Activated B cell treated with CpG ODN at 0.5 μM for 24 hours (primary cell): Measurements from ENCODE around the gene HSF4. TPM values are rescaled to one million over a fixed set of nuclear protein-coding genes. Genes with fewer than 3 reads are reported as not detected.

Source experiments
- ATAC-seq: fragments of 200-7000 bp; cut with Tn5 transposase; one replicate; pipeline ENCODE4 v1.10.0; 2021; ENCODE audit warnings: low read depth, mild to moderate bottlenecking, moderate library complexity
- CTCF ChIA-PET: fragments of 350-600 bp; sonication (Branson Sonifier 250); formaldehyde crosslinking; loops from one replicate; lab custom pipeline; 2021; ENCODE audit warnings: antibody characterized with exemption; lab: Charles Lee
- POLR2A ChIA-PET: fragments of 350-600 bp; sonication (Branson Sonifier 250); formaldehyde crosslinking; loops from one replicate; lab custom pipeline; 2021; ENCODE audit warnings: antibody characterized with exemption; lab: Charles Lee
- DNase-seq: peaks from one replicate; pipeline ENCODE4 v3.0.0; 2022
- H3K27ac Mint-ChIP-seq: one replicate; pipeline ENCODE4 v1.8.0; 2020; ENCODE audit warnings: mixed read lengths
- H3K27me3 Mint-ChIP-seq: one replicate; pipeline ENCODE4 v1.8.0; 2021; ENCODE audit warnings: mixed read lengths
- H3K36me3 Mint-ChIP-seq: one replicate; pipeline ENCODE4 v1.8.0; 2021; ENCODE audit warnings: low read depth, mixed read lengths
- H3K4me1 Mint-ChIP-seq: one replicate; pipeline ENCODE4 v1.8.0; 2021; ENCODE audit warnings: mixed read lengths
- H3K4me3 Mint-ChIP-seq: one replicate; pipeline ENCODE4 v1.8.0; 2020; ENCODE audit warnings: mild to moderate bottlenecking, mixed read lengths
- H3K9me3 Mint-ChIP-seq: one replicate; pipeline ENCODE4 v1.8.0; 2020; ENCODE audit warnings: mixed read lengths
- intact Hi-C: fragments of 100-400 bp; cut with micrococcal nuclease; formaldehyde crosslinking; loops from one replicate; pipeline ENCODE4 v1.15.1; 2024
- total RNA-seq: library from RNA; stranded (reverse); gene quantifications from 2 replicates; pipeline ENCODE4 v1.2.3, GENCODE V29; 2022
- TF ChIP-seq, protein P1 (sequence below): fragments of 200-600 bp; IDR thresholded peaks from one replicate; pipeline ENCODE4 v1.8.0; 2022; ENCODE audit warnings: antibody characterized with exemption, mild to moderate bottlenecking

HSF4 gene
- total RNA-seq, 1 donor from 2014 or later = 5.9 TPM

DNA sequence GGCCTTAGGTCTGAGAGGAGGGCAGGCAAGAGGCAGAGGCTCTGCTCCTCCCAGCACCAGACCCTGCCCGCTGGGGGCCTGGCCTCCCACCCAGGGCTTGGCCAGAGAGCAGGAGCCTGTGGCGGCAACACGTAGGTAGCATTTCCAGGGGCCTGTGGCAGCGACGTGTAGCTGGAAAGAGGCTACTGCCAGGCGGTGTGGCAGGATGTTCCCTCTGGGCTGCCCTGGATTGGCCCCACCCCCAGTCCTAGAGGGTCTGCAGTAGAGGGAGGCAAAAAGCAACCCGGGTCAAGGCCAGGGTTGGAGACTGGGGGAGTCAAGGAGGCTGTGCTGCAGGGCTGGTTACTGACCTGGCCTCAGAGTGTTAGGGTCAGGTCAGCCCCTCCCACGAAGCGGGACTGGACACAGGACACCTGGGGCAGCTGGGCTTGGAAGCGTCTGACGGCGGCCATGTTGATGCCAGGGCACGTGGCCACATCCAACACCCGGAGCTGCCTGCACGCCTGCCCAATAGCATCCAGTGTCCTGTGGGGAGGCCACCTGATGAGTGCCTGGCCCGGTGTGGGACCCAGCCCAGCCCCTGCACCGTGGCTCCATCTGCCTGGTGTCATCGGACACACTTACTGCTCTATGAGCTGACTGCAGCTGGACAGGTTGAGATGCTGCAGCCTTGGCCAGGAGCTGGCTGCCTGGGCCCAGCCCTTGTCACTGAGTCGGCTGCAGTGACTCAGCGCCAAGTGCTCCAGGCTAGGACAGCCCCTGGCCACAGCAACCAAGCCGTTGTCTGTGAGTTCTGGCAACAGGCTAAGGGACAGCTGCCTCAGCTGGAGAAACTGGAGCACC is 42.9 kb downstream of the HSF4 start:
- no peaks in the 10 kb centered on the region for H3K9me3 Mint-ChIP-seq
- no peaks in the 10 kb centered on the region for H3K4me1 Mint-ChIP-seq
- H3K4me3 Mint-ChIP-seq = no peak overlapping the region
- intact Hi-C loops = no loop called here
- ChIA-PET POLR2A (interaction anchor here (1.4 kb wide), 1 partner anchor 19 kb away, joined by 4 read pairs; the partner anchor contains the start of gene TMEM208), CTCF (no interaction called here)
- no peak overlapping the region for H3K27ac Mint-ChIP-seq
- H3K36me3 Mint-ChIP-seq = peaks cover 18% of the 10 kb centered on the region
- no peaks in the 10 kb centered on the region for H3K27me3 Mint-ChIP-seq
- ATAC-seq (no peak), DNase-seq (no peak)
- TF ChIP-seq, protein P1, sequence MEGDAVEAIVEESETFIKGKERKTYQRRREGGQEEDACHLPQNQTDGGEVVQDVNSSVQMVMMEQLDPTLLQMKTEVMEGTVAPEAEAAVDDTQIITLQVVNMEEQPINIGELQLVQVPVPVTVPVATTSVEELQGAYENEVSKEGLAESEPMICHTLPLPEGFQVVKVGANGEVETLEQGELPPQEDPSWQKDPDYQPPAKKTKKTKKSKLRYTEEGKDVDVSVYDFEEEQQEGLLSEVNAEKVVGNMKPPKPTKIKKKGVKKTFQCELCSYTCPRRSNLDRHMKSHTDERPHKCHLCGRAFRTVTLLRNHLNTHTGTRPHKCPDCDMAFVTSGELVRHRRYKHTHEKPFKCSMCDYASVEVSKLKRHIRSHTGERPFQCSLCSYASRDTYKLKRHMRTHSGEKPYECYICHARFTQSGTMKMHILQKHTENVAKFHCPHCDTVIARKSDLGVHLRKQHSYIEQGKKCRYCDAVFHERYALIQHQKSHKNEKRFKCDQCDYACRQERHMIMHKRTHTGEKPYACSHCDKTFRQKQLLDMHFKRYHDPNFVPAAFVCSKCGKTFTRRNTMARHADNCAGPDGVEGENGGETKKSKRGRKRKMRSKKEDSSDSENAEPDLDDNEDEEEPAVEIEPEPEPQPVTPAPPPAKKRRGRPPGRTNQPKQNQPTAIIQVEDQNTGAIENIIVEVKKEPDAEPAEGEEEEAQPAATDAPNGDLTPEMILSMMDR = no peak

DNA sequence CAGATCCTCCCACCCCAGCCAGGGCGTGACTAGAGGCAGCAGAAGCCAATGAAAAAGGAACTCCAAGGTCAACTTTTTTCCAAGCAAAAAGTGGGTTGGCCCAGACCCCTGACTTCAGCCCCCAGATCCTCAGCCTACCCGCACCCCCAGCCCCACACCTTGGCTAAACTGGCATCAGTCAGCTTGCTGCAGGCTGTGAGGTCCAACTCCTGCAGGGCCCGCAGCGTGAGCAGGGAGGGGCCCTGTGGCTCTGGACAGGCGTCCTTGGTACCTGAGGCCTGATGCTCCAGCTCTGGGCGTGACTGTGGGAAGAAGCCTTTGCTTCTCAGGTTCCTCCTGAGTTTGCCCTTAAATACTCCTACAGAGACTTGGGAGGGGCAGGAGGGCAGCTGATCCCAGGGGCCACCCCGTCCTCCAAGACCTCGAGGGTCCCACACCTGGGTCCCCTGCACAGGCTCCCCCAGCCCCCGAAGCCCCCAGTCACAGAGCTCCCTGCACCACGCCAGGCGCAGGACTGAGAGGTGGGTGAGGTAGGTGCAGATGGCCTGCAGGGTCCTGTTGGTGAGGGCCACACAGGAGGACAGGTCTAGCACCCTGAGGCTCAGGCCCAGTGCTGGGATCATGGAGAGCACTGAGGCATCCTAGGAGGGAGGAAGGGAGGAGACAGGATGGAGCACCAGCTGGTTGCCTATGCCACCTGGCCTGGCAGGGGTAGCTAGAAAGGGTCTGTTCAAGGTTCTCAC is 43.8 kb downstream of the HSF4 start:
- Mint-ChIP-seq H3K9me3 (no peaks in the 10 kb centered on the region), H3K36me3 (peaks cover 15% of the 10 kb centered on the region), H3K4me1 (no peaks in the 10 kb centered on the region), H3K27ac (no peak overlapping the region), H3K4me3 (no peak overlapping the region), H3K27me3 (no peaks in the 10 kb centered on the region)
- DNase-seq (no peak), ATAC-seq (no peak)
- intact Hi-C loops = no loop called here
- POLR2A ChIA-PET = interaction anchor here (0.6 to 1.4 kb wide), 2 partner anchors 19 to 302 kb away, joined by 4 to 5 read pairs; partner anchors contain the start of gene TMEM208
- CTCF ChIA-PET = no interaction called here
- TF ChIP-seq, protein P1 = no peak

DNA sequence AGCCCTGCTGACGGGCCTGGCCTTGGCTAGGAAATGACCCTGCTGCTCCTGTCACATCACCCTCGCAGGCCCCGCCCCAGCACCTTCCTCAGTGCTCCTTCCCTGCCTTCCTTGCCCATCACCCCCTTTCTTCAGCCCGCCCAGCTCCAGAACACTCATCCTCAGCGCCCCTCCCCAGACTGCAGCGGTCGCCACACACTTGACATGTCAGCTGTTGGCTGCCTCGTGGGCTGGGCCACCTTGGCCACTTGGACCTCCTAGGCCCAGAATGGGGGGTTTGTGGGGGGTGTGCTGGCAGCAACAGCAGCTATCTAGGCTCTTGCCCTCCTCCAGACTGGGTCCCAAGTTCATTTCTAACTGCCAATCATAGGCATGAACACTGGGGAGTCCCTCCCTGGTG is 45.0 kb downstream of the HSF4 start:
- Mint-ChIP-seq H3K4me3 (no peak overlapping the region), H3K27me3 (no peaks in the 10 kb centered on the region), H3K4me1 (no peaks in the 10 kb centered on the region), H3K36me3 (peaks cover 5% of the 10 kb centered on the region), H3K9me3 (no peaks in the 10 kb centered on the region), H3K27ac (no peak overlapping the region)
- no peak for ATAC-seq
- TF ChIP-seq, protein P1 = no peak
- DNase-seq = no peak
- intact Hi-C loops = no loop called here
- POLR2A ChIA-PET = no interaction called here
- CTCF ChIA-PET = no interaction called here

DNA sequence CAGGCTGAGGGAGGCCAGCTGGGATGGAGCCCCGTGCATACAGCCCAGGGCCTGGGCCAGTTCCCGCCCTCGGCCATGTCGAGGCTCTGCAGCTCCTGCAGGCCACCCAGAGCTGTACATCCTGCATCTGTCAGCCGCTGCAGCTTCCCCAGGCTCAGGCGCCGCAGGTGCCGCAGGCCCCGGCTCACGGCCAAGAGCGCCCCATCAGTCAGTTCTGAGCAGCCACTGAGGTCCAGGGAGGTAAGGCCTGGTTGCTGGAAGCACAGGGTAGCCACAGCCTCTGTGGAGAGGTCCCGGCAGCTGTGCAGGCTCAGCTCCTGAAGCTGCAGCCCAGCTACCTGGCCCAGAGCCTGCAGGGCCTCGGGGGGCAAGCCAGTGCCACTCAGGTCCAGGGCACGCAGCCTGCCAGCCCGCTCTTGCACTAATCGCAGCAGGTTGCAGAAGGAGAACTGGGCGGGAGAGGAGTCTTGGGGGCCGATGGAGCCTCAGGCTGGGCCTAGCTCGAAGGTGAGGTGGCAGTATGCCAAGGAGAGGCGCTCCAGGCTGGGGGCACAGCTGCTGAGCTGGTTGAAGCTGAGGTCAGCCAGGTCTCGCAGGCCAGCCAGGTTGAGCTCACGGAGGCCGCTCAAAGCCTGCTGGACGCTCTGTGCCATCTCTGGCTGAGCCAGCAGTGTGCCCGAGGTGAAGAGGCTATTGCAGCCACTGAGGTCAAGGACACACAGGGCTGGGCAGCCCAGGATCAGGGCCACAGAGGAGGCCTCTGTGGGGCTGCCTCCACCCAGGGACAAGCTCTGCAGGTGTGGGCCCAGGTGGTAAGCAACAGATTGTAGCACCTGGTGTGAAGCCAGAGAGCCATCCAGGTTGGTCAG is 45.8 kb downstream of the HSF4 start:
- Mint-ChIP-seq H3K4me3 (no peak overlapping the region), H3K4me1 (no peaks in the 10 kb centered on the region), H3K27ac (no peak overlapping the region), H3K27me3 (no peaks in the 10 kb centered on the region), H3K9me3 (no peaks in the 10 kb centered on the region), H3K36me3 (peaks cover 3% of the 10 kb centered on the region)
- CTCF ChIA-PET = no interaction called here
- no peak for ATAC-seq
- intact Hi-C loops = no loop called here
- TF ChIP-seq, protein P1 = no peak
- POLR2A ChIA-PET = no interaction called here
- DNase-seq = no peak
